ENCODE data around the gene GLRA3.
"Not testable (repeated sequence)": the region's sequence is repeated elsewhere in the genome, so short reads cannot be mapped to it uniquely, and the experiment has no call there.

The GLRA3 gene

GRCh38 chr4:174713181-174713580 lies 115.9 kb downstream of the GLRA3 start:
- DNase-seq, result no peak

GRCh38 chr4:174709526-174709925 lies 119.5 kb downstream of the GLRA3 start:
- DNase-seq, result no peak

GRCh38 chr4:174708381-174708780 lies 120.7 kb downstream of the GLRA3 start:
- DNase-seq, result no peak

GRCh38 chr4:174707902-174708301 lies 121.1 kb downstream of the GLRA3 start:
- DNase-seq, result no peak

- DNase-seq, result no peak
Observed at GRCh38 chr4:174707051-174707676, 121.9 kb downstream of the GLRA3 start.

- no peak for DNase-seq
Observed at GRCh38 chr4:174702979-174703478, 126.0 kb downstream of the GLRA3 start.

GRCh38 chr4:174699654-174700053 lies 129.4 kb downstream of the GLRA3 start:
- DNase-seq, result no peak

- DNase-seq, result no peak
Observed at GRCh38 chr4:174697896-174698295, 131.2 kb downstream of the GLRA3 start.

- DNase-seq, result no peak
Observed at GRCh38 chr4:174697202-174697601, 131.8 kb downstream of the GLRA3 start.

GRCh38 chr4:174696657-174697056 lies 132.4 kb downstream of the GLRA3 start:
- DNase-seq, result no peak

- not testable (repeated sequence) for DNase-seq
Observed at GRCh38 chr4:174691876-174692275, 137.2 kb downstream of the GLRA3 start.

- DNase-seq, result no peak
Observed at GRCh38 chr4:174690665-174691064, 138.4 kb downstream of the GLRA3 start.

- DNase-seq, result no peak
Observed at GRCh38 chr4:174689618-174690017, 139.4 kb downstream of the GLRA3 start.

GRCh38 chr4:174686826-174687225 lies 142.2 kb downstream of the GLRA3 start:
- DNase-seq, result no peak

- DNase-seq, result no peak
Observed at GRCh38 chr4:174681723-174682300, 147.2 kb downstream of the GLRA3 start.

- no peak for DNase-seq
Observed at GRCh38 chr4:174674305-174674840, 154.7 kb downstream of the GLRA3 start.

- no peak for DNase-seq
Observed at GRCh38 chr4:174673865-174674264, 155.2 kb downstream of the GLRA3 start.

- DNase-seq, result no peak
Observed at GRCh38 chr4:174672276-174672675, 156.8 kb downstream of the GLRA3 start.

- DNase-seq, result no peak
Observed at GRCh38 chr4:174669270-174669669, 159.8 kb downstream of the GLRA3 start.

GRCh38 chr4:174665799-174666198 lies 163.2 kb downstream of the GLRA3 start:
- no peak for DNase-seq

- no peak for DNase-seq
Observed at GRCh38 chr4:174663216-174663615, 165.8 kb downstream of the GLRA3 start.

GRCh38 chr4:174658246-174658645 lies 170.8 kb downstream of the GLRA3 start:
- no peak for DNase-seq

GRCh38 chr4:174657472-174657871 lies 171.6 kb downstream of the GLRA3 start:
- DNase-seq, result no peak

GRCh38 chr4:174654634-174655033 lies 174.4 kb downstream of the GLRA3 start:
- no peak for DNase-seq
